ENCODE results near the gene CACNA1E. TPM values are rescaled to one million over a fixed set of nuclear protein-coding genes. Genes with fewer than 3 reads are reported as not detected.

CACNA1E gene
- total and polyA plus RNA-seq, 2 of the 13 experiments (the other 11 are each of a cell fraction or from before 2014, with no cell fraction given), result not detected

GRCh38 chr1:181551754-181552153 is 68.4 kb downstream of the CACNA1E start:
- intact Hi-C loops (cut with micrococcal nuclease; ENCODE audit: unreplicated experiment), result no loop called here
- no peaks in the 10 kb centered on the region for H3K79me2 ChIP-seq (ENCODE audit: insufficient read depth, low read length)
- in situ Hi-C loops (cut with HindIII; ENCODE audit: extremely low pct_ligation_motif_present, low pct_unique_long_range_greater_than_20kb), result no loop called here
- no peaks in the 10 kb centered on the region for H3K9me3 ChIP-seq (ENCODE audit: low read length)
- H3K4me3 ChIP-seq (replicated peaks in 1 of 3; ENCODE audit: insufficient read depth in 1 of 3, low read depth in 2 of 3, low read length in 3 of 3), result no peak overlapping the region
- H3K4me2 ChIP-seq (ENCODE audit: low read depth, low read length), result no peak overlapping the region
- POLR2A ChIA-PET, result no interaction called here
- peaks cover 13% of the 10 kb centered on the region; the same call in 1 of the 2 replicates for H3K4me1 ChIP-seq (ENCODE audit: insufficient read depth, low read length)
- DNase-seq (ENCODE audit: low spot score) (no peak), ATAC-seq (no peak), FAIRE-seq (no peak)
- no TSS peak for BruUV-seq (replicated peaks)
- CTCF ChIA-PET (ENCODE audit: low intra/inter-chr PET ratio, low total read pairs), result no interaction called here
- WGBS (ENCODE audit: low lambda C conversion rate), result 0% methylated on average over 3 of the region's 3 CpGs
- no peaks in the 10 kb centered on the region for H4K20me1 ChIP-seq (ENCODE audit: insufficient read depth, low read length)
- H3K9ac ChIP-seq (ENCODE audit: insufficient read depth, low read depth, low read length), result no peak overlapping the region
- H3K27me3 ChIP-seq (ENCODE audit: control insufficient read depth in 1 of 2, insufficient read depth in 2 of 2, low read length in 2 of 2), result peaks cover 0 to 8% of the 10 kb centered on the region in 2 experiments; a peak in 3 of 5 replicates
- no peaks in the 10 kb centered on the region for H3K36me3 ChIP-seq (replicated peaks in 1 of 2; ENCODE audit: control insufficient read depth in 1 of 2, insufficient read depth in 2 of 2, low read length in 2 of 2)
- H3K27ac ChIP-seq (ENCODE audit: extremely low read length, insufficient read depth, low read length), result no peak overlapping the region
- H2AFZ ChIP-seq (ENCODE audit: low read length), result no peak overlapping the region
- TF ChIP-seq GPBP1L1 (CRISPR knock-in tag; IDR thresholded peaks at IDR 0.05) (no peak), ZNF782 (CRISPR knock-in tag; IDR thresholded peaks at IDR 0.05; ENCODE audit: borderline replicate concordance) (no peak), MZF1 (CRISPR knock-in tag; IDR thresholded peaks at IDR 0.05; ENCODE audit: borderline replicate concordance) (no peak), ARID4A (CRISPR knock-in tag; IDR thresholded peaks at IDR 0.05; ENCODE audit: borderline replicate concordance) (no peak), HOMEZ (CRISPR knock-in tag; IDR thresholded peaks at IDR 0.05; ENCODE audit: low read depth) (no peak), RNF219 (CRISPR knock-in tag; IDR thresholded peaks at IDR 0.05) (no peak), TEAD2 (CRISPR knock-in tag; IDR thresholded peaks at IDR 0.05) (no peak), ZNF512B (CRISPR knock-in tag; IDR thresholded peaks at IDR 0.05; ENCODE audit: borderline replicate concordance) (no peak), SMARCC2 (IDR thresholded peaks at IDR 0.05) (no peak), NFKB2 (CRISPR knock-in tag; IDR thresholded peaks at IDR 0.05; ENCODE audit: borderline replicate concordance) (no peak), RFX1 (IDR thresholded peaks at IDR 0.05) (no peak)

Measured in HepG2 (cell line).